Inflammatory macrophage (primary cell): ENCODE data around the gene DDX50.
A peak's percentile ranks its signal among the peaks of the same experiment; 100 is the strongest.

Source experiments
- DNase-seq, 2 donors: peaks; one replicate each; pipeline ENCODE4 v3.0.0-alpha.2; 2020 to 2022

The DDX50 gene

DNA sequence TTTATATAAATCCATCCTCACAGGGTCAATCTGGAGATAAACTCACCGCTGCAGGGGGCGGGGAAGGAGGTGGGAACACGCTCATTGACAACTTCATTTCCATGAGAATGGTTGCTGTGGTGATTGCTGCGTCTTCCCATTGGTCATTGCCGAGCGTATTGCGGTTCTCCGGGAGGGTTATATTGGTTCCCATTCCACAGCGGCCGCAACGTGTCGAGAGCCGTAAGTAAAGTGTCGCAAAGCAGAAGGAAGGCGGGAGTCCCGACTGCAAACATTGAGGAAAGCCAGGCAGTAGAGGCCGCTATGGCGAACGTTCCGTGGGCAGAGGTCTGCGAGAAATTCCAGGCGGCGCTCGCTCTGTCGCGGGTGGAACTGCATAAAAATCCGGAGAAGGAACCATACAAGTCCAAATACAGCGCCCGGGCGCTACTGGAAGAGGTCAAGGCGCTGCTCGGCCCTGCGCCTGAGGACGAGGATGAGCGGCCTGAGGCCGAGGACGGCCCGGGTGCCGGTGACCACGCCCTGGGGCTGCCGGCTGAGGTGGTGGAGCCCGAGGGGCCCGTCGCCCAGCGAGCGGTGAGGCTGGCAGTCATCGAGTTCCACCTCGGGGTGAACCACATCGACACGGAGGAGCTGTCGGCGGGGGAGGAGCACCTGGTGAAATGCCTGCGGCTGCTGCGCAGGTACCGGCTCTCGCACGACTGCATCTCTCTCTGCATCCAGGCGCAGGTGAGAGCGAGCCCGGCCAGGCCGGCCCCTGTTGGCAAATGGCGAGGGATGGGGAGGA lies 87.6 kb downstream of the DDX50 start, which contains the start of gene KIFBP:
Gene KIFBP, plus strand, starts transcription at position 274 of the 787 bp plus-strand sequence. Its CDS starts 30 bp downstream, at position 304.
- DNase-seq = peak; percentile 94 to 97

GRCh38 chr10:68989317-68989990 lies 88.3 kb downstream of the DDX50 start:
- peak in 1 of 2 donors; percentile 16 for DNase-seq

GRCh38 chr10:68992636-68993440 lies 91.7 kb downstream of the DDX50 start:
- DNase-seq = no peak
